NCI-H1417 treated with DMSO at 0.1 percent for 48 hours (cell line): ENCODE results near the gene HENMT1.

ENCODE experiments used
- DNase-seq: peaks from one replicate; lab custom pipeline; 2025; lab: John Stamatoyannopoulos, UW

Gene HENMT1

GRCh38 chr1:108627951-108628350 is 32.9 kb downstream of the HENMT1 start:
- no peak for DNase-seq

- DNase-seq = no peak
Observed at GRCh38 chr1:108627256-108627655, 33.6 kb downstream of the HENMT1 start.

GRCh38 chr1:108624069-108624468 is 36.8 kb downstream of the HENMT1 start:
- DNase-seq = no peak

- no peak for DNase-seq
Observed at GRCh38 chr1:108617724-108618056, 43.2 kb downstream of the HENMT1 start.

- no peak for DNase-seq
Observed at GRCh38 chr1:108617008-108617723, 43.7 kb downstream of the HENMT1 start.

- DNase-seq = no peak
Observed at GRCh38 chr1:108615544-108615943, 45.3 kb downstream of the HENMT1 start.

GRCh38 chr1:108612496-108612895 is 48.4 kb downstream of the HENMT1 start:
- DNase-seq = no peak

GRCh38 chr1:108611984-108612383 is 48.9 kb downstream of the HENMT1 start:
- DNase-seq = no peak

- DNase-seq = peak; percentile 81
Observed at GRCh38 chr1:108610073-108610472, 50.8 kb downstream of the HENMT1 start.

GRCh38 chr1:108609483-108610049 is 51.3 kb downstream of the HENMT1 start:
- peak; percentile 51 for DNase-seq

GRCh38 chr1:108606478-108606877 is 54.4 kb downstream of the HENMT1 start:
- no peak for DNase-seq

- DNase-seq = no peak
Observed at GRCh38 chr1:108605633-108606032, 55.3 kb downstream of the HENMT1 start.

- DNase-seq = no peak
Observed at GRCh38 chr1:108601708-108602410, 59.0 kb downstream of the HENMT1 start.

- DNase-seq = no peak
Observed at GRCh38 chr1:108600504-108600903, 60.4 kb downstream of the HENMT1 start.

GRCh38 chr1:108598340-108598739 is 62.6 kb downstream of the HENMT1 start:
- no peak for DNase-seq
